Keratinocyte (primary cell): Measurements from ENCODE around the gene MRPL53. TPM values are rescaled to one million over a fixed set of nuclear protein-coding genes. Genes with fewer than 3 reads are reported as not detected.

Source experiments
- DNase-seq: peaks from one replicate; pipeline ENCODE4 v3.0.0-alpha.2; 2011; ENCODE audit warnings: low read depth, missing footprints, low spot score
- FAIRE-seq: peaks from 2 replicates; lab custom pipeline; 2011; peaks lifted over from hg19 to GRCh38; lab: Jason Lieb, UNC
- H2AFZ ChIP-seq: 2 replicates; pipeline ENCODE4 v1.6.0; 2012; ENCODE audit warnings: low read length, control low read depth, inconsistent platforms; ENCODE audit not compliant: control insufficient read depth
- H3K27ac ChIP-seq: 2 replicates; pipeline ENCODE4 v1.5.1; 2011; ENCODE audit warnings: low read length; ENCODE audit not compliant: control insufficient read depth, insufficient read depth
- H3K27me3 ChIP-seq: 3 replicates; pipeline ENCODE4 v1.6.0; 2011; ENCODE audit warnings: low read length; ENCODE audit not compliant: control insufficient read depth, insufficient read depth; ENCODE audit errors: extremely low read depth
- H3K36me3 ChIP-seq, 2 experiments: 2 replicates in 1 of 2; 3 replicates in 1 of 2; pipeline ENCODE4 v1.5.1; 2011; ENCODE audit warnings: low read length in 2 of 2, mild to moderate bottlenecking in 1 of 2; ENCODE audit not compliant: control insufficient read depth in 2 of 2, insufficient read depth in 2 of 2; ENCODE audit errors: extremely low read depth in 1 of 2
- H3K4me1 ChIP-seq: 3 replicates; pipeline ENCODE4 v1.5.1; 2011; ENCODE audit warnings: low read length; ENCODE audit not compliant: control insufficient read depth, insufficient read depth; ENCODE audit errors: extremely low read depth
- H3K4me2 ChIP-seq: 3 replicates; pipeline ENCODE4 v1.6.0; 2011; ENCODE audit warnings: low read depth, low read length; ENCODE audit not compliant: control insufficient read depth, insufficient read depth; ENCODE audit errors: extremely low read depth
- H3K4me3 ChIP-seq, 3 experiments: fragments of 200-600 bp in 1 of 3; sonication (generic) in 1 of 3; 2 replicates in 2 of 3; 3 replicates in 1 of 3; pipeline ENCODE4 v1.5.1; 2011 to 2016; ENCODE audit warnings: low read length in 3 of 3, mild to moderate bottlenecking in 3 of 3, control low read depth in 2 of 3, inconsistent platforms in 1 of 3, low read depth in 1 of 3, mixed read lengths in 1 of 3, mixed run types in 1 of 3, moderate library complexity in 1 of 3; ENCODE audit not compliant: control insufficient read depth in 2 of 3, insufficient read depth in 2 of 3; ENCODE audit errors: extremely low read depth in 1 of 3
- H3K79me2 ChIP-seq: 2 replicates; pipeline ENCODE4 v1.6.0; 2012; ENCODE audit warnings: low read length; ENCODE audit not compliant: control insufficient read depth, insufficient read depth
- H3K9ac ChIP-seq: 3 replicates; pipeline ENCODE4 v1.6.0; 2011; ENCODE audit warnings: low read length; ENCODE audit not compliant: control insufficient read depth, insufficient read depth; ENCODE audit errors: extremely low read depth
- H3K9me1 ChIP-seq: 3 replicates; pipeline ENCODE4 v1.6.0; 2011; ENCODE audit warnings: low read length; ENCODE audit not compliant: control insufficient read depth, insufficient read depth; ENCODE audit errors: extremely low read depth
- H3K9me3 ChIP-seq: 2 replicates; pipeline ENCODE4 v1.5.1; 2012; ENCODE audit warnings: low read depth, low read length; ENCODE audit not compliant: control insufficient read depth
- H4K20me1 ChIP-seq: 3 replicates; pipeline ENCODE4 v1.6.0; 2011; ENCODE audit warnings: low read length; ENCODE audit not compliant: control insufficient read depth, insufficient read depth; ENCODE audit errors: extremely low read depth
- EZH2 ChIP-seq: IDR thresholded peaks from one replicate; pipeline ENCODE4 v1.6.1; 2012; ENCODE audit warnings: inconsistent platforms, mild to moderate bottlenecking, low read length, moderate library complexity
- dilution Hi-C: fragments of 300-500 bp; cut with MboI; formaldehyde crosslinking; loops from one replicate; pipeline ENCODE4 v1.7.0; 2020; ENCODE audit warnings: low sequenced_read_pairs; ENCODE audit not compliant: extremely low pct_ligation_motif_present
- polyA plus RNA-seq, 5 experiments: library from polyadenylated mRNA; depleted of rRNA in 3 of 5; stranded (reverse) in 3 of 5; stranded (forward) in 1 of 5; unstranded in 1 of 5; fragments of >200 nt; gene quantifications; 1 replicate in 1 of 5; 2 replicates in 3 of 5; 3 replicates in 1 of 5; pipeline versions ENCODE4 v1.2.1 to v1.2.3, GENCODE V29; 2011 to 2012; ENCODE audit warnings: missing spikeins in 2 of 5, low read depth in 1 of 5, low replicate concordance in 1 of 5
- TF ChIP-seq, protein P1 (sequence below), 3 experiments: IDR thresholded peaks in 1 of 3; conservative IDR thresholded peaks in 1 of 3; optimal IDR thresholded peaks in 1 of 3; 2 replicates in 2 of 3; 3 replicates in 1 of 3; pipeline versions ENCODE3 to v1.5.1; 2011; ENCODE audit warnings: low read length in 3 of 3, mild to moderate bottlenecking in 3 of 3, moderate library complexity in 2 of 3, control low read depth in 1 of 3, inconsistent platforms in 1 of 3; ENCODE audit not compliant: insufficient read depth in 2 of 3; ENCODE audit errors: extremely low read depth in 1 of 3

MRPL53 gene
- polyA plus RNA-seq, 1 donor (not counting 4 experiments of a cell fraction or from before 2014, with no cell fraction given): 31.0 TPM

- Histone ChIP-seq H3K9me3 (no peaks in the 10 kb centered on the region), H4K20me1 (no peaks in the 10 kb centered on the region), H3K4me2 (no peak overlapping the region), H3K9me1 (no peaks in the 10 kb centered on the region), H3K36me3 (no peaks in the 10 kb centered on the region), H3K4me3 (no peak overlapping the region), H3K79me2 (no peaks in the 10 kb centered on the region), H3K4me1 (peaks cover 11% of the 10 kb centered on the region), H3K9ac (no peak overlapping the region), H3K27me3 (peaks cover 60% of the 10 kb centered on the region), H3K27ac (no peak overlapping the region), H2AFZ (no peak overlapping the region)
- FAIRE-seq (no peak), DNase-seq (no peak)
- TF ChIP-seq, protein P1, sequence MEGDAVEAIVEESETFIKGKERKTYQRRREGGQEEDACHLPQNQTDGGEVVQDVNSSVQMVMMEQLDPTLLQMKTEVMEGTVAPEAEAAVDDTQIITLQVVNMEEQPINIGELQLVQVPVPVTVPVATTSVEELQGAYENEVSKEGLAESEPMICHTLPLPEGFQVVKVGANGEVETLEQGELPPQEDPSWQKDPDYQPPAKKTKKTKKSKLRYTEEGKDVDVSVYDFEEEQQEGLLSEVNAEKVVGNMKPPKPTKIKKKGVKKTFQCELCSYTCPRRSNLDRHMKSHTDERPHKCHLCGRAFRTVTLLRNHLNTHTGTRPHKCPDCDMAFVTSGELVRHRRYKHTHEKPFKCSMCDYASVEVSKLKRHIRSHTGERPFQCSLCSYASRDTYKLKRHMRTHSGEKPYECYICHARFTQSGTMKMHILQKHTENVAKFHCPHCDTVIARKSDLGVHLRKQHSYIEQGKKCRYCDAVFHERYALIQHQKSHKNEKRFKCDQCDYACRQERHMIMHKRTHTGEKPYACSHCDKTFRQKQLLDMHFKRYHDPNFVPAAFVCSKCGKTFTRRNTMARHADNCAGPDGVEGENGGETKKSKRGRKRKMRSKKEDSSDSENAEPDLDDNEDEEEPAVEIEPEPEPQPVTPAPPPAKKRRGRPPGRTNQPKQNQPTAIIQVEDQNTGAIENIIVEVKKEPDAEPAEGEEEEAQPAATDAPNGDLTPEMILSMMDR (optimal IDR thresholded peaks at IDR 0.05 in 1 of 3, IDR thresholded peaks at IDR 0.05 in 1 of 3, conservative IDR thresholded peaks at IDR 0.05 in 1 of 3; ENCODE audit: extremely low read depth in 1 of 3, insufficient read depth in 2 of 3, low read length in 3 of 3): no peak
- no peak for TF ChIP-seq EZH2
- dilution Hi-C loops: no loop called here
These were observed 40.5 kb upstream of the MRPL53 start for GRCh38 chr2:74512744-74513604.

DNA sequence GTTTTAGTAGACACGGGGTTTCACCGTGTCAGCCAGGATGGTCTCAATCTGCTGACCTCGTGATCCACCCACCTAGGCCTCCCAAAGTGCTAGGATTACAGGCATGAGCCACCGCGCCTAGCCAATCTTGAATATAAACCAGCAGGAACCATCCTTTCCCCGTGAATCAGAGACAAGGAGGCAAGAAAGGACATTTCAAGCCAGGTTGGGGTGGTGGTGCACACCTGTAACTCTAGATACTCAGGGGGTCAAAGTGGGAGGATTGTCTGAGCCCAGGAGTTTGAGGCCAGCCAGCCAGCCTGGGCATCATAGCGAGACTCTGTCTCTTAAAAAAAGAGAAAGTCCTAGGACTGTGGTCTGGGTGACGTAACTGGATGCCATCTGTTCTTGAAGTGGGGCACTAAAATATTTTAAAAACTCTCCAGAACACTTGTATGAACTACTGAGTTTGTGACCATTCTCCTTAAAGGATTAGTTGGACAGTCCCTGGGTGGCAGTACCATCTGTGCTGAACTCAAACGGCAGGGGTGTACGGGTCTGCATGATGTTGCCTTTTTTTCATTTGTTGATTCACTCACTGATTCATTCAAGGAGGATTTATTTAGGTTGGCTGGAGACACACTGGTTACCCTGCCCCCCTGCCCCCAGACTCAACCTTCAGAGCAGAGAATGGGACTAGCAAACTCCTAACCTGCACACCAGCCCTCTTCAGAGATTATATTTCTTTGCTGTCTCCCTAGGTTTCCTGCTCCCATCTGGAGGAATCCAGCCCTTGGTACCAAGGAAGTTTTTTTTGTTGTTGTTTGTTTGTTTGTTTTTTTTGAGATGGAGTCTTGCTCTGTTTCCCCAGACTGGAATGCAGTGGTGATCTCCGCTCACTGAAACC is 38.9 kb upstream of the MRPL53 start:
- H2AFZ ChIP-seq: no peak overlapping the region
- H3K27me3 ChIP-seq: peaks cover 56% of the 10 kb centered on the region
- no peak for FAIRE-seq
- no peak overlapping the region for H3K9ac ChIP-seq
- H3K4me1 ChIP-seq: peaks cover 12% of the 10 kb centered on the region
- H3K9me1 ChIP-seq: no peaks in the 10 kb centered on the region
- peaks cover 8% of the 10 kb centered on the region for H3K79me2 ChIP-seq
- no peak overlapping the region for H3K4me2 ChIP-seq
- dilution Hi-C loops: no loop called here
- no peaks in the 10 kb centered on the region for H3K36me3 ChIP-seq
- H4K20me1 ChIP-seq: no peaks in the 10 kb centered on the region
- no peaks in the 10 kb centered on the region for H3K9me3 ChIP-seq
- H3K4me3 ChIP-seq: no peak overlapping the region
- H3K27ac ChIP-seq: no peak overlapping the region
- DNase-seq: no peak
- TF ChIP-seq EZH2: peak; percentile 32
- TF ChIP-seq, protein P1 (optimal IDR thresholded peaks at IDR 0.05 in 1 of 3, IDR thresholded peaks at IDR 0.05 in 1 of 3, conservative IDR thresholded peaks at IDR 0.05 in 1 of 3; ENCODE audit: extremely low read depth in 1 of 3, insufficient read depth in 2 of 3, low read length in 3 of 3): no peak
